Testis (tissue), 3 donors: ENCODE results near the gene FCRL5. TPM values are rescaled to one million over a fixed set of nuclear protein-coding genes. Genes with fewer than 3 reads are reported as not detected.

Experiments used
- DNase-seq: peaks from one replicate; pipeline ENCODE4 v3.0.0-alpha.2; 2019
- H3K27ac ChIP-seq, 2 donors: fragments of 200-600 bp; sonication (generic); one replicate each; pipeline ENCODE4 v1.5.1; 2019
- H3K27me3 ChIP-seq: fragments of 200-600 bp; sonication (generic); one replicate; pipeline ENCODE4 v1.5.1; 2019
- H3K36me3 ChIP-seq: fragments of 200-600 bp; sonication (generic); one replicate; pipeline ENCODE4 v1.5.1; 2017; ENCODE audit warnings: low read depth; ENCODE audit errors: missing control alignments
- H3K4me1 ChIP-seq: fragments of 200-600 bp; sonication (generic); one replicate; pipeline ENCODE4 v1.5.1; 2019
- H3K4me3 ChIP-seq, 2 donors: fragments of 200-600 bp; sonication (generic); one replicate each; pipeline ENCODE4 v1.5.1; 2017 to 2019
- H3K9me3 ChIP-seq: fragments of 200-600 bp; sonication (generic); one replicate; pipeline ENCODE4 v1.5.1; 2017
- CTCF ChIP-seq, 3 experiments: fragments of 450-650 bp in 2 of 3; fragments of 200-600 bp in 1 of 3; sonication (generic) in 1 of 3; IDR thresholded peaks; one replicate each; pipeline ENCODE4 v1.5.1; 2016 to 2019; ENCODE audit warnings: antibody characterized with exemption in 3 of 3, mild to moderate bottlenecking in 2 of 3, moderate library complexity in 1 of 3
- POLR2A ChIP-seq: fragments of 450-650 bp; IDR thresholded peaks from one replicate; pipeline ENCODE4 v1.6.1; 2017; ENCODE audit warnings: antibody characterized with exemption, mild to moderate bottlenecking, moderate library complexity
- WGBS, 2 donors: methylation state at CpG; one replicate each; pipeline ENCODE4 v1.1.5; 2018; 5-methylcytosine and 5-hydroxymethylcytosine counted together
- intact Hi-C: fragments of 100-400 bp; cut with DNase I; formaldehyde crosslinking; loops from one replicate; pipeline ENCODE4 v1.15.1; 2023; ENCODE audit warnings: low total_unique reads
- polyA plus RNA-seq: library from polyadenylated mRNA; stranded (reverse); fragments of 350-450 nt; fragmentation: Illumina TruSeq; extraction: RNeasy Lipid Tissue Mini Kit (QIAGEN cat#74804); gene quantifications from one replicate; pipeline ENCODE4 v1.2.3, GENCODE V29; 2014; ENCODE audit warnings: low read depth, low replicate concordance; ENCODE audit not compliant: insufficient read depth
- total RNA-seq, 2 donors: library from RNA; depleted of rRNA; stranded (reverse); fragments of >200 nt; gene quantifications; one replicate each; pipeline ENCODE4 v1.2.3, GENCODE V29; 2016

FCRL5 gene
- total and polyA plus RNA-seq, 3 donors from 2014 or later: 1.1 to 3.9 (median 1.6) TPM

GRCh38 chr1:157512036-157512969, 40.0 kb downstream of the FCRL5 start:
- 85 to 94% methylated on average over 3 of the region's 3 CpGs for WGBS, 2 donors
- H3K27ac ChIP-seq: no peak overlapping the region
- intact Hi-C loops: no loop called here
- no peaks in the 10 kb centered on the region for H3K27me3 ChIP-seq
- no peak for TF ChIP-seq CTCF (IDR thresholded peaks at IDR 0.05)
- no peak for DNase-seq
- H3K4me1 ChIP-seq: no peaks in the 10 kb centered on the region
- no peaks in the 10 kb centered on the region for H3K9me3 ChIP-seq
- H3K4me3 ChIP-seq: no peak overlapping the region
- no peaks in the 10 kb centered on the region for H3K36me3 ChIP-seq

- Histone ChIP-seq H3K9me3 (no peaks in the 10 kb centered on the region), H3K27me3 (no peaks in the 10 kb centered on the region), H3K4me3 (no peak overlapping the region), H3K27ac (no peak overlapping the region), H3K4me1 (no peaks in the 10 kb centered on the region), H3K36me3 (no peaks in the 10 kb centered on the region)
- no peak for DNase-seq
- WGBS, 2 donors: 84 to 86% methylated on average over 9 of the region's 9 CpGs
- intact Hi-C loops: no loop called here
- no peak for TF ChIP-seq POLR2A
- TF ChIP-seq CTCF (IDR thresholded peaks at IDR 0.05): no peak
These were observed 42.6 kb downstream of the FCRL5 start for GRCh38 chr1:157509546-157510232.

GRCh38 chr1:157505481-157506272, 46.6 kb downstream of the FCRL5 start:
- no peak for TF ChIP-seq POLR2A
- peak in 2 of 3 experiments; percentile 29 to 48 for TF ChIP-seq CTCF (IDR thresholded peaks at IDR 0.05)

GRCh38 chr1:157504646-157505045, 47.7 kb downstream of the FCRL5 start:
- 49 to 63% methylated on average over 6 of the region's 6 CpGs for WGBS, 2 donors
- Histone ChIP-seq H3K27me3 (no peaks in the 10 kb centered on the region), H3K4me3 (no peak overlapping the region), H3K9me3 (no peaks in the 10 kb centered on the region), H3K27ac (no peak overlapping the region), H3K4me1 (no peaks in the 10 kb centered on the region), H3K36me3 (no peaks in the 10 kb centered on the region)
- TF ChIP-seq POLR2A: no peak
- no peak for TF ChIP-seq CTCF (IDR thresholded peaks at IDR 0.05)
- DNase-seq: peak; percentile 34
- intact Hi-C loops: no loop called here

More at GRCh38 chr1:157505481-157506272, 46.6 kb downstream of the FCRL5 start:
- WGBS, 2 donors: 30 to 31% methylated on average over 13 of the region's 13 CpGs
- Histone ChIP-seq H3K9me3 (no peaks in the 10 kb centered on the region), H3K27ac (no peak overlapping the region), H3K36me3 (no peaks in the 10 kb centered on the region), H3K4me1 (no peaks in the 10 kb centered on the region), H3K27me3 (no peaks in the 10 kb centered on the region), H3K4me3 (no peak overlapping the region)
- peak; percentile 65 for DNase-seq
- intact Hi-C loops: no loop called here
